ENCODE results near the gene TMEM60. TPM values are rescaled to one million over a fixed set of nuclear protein-coding genes. Genes with fewer than 3 reads are reported as not detected.
"Not testable (repeated sequence)": the region's sequence is repeated elsewhere in the genome, so short reads cannot be mapped to it uniquely, and the experiment has no call there.

Gene TMEM60, protein sequence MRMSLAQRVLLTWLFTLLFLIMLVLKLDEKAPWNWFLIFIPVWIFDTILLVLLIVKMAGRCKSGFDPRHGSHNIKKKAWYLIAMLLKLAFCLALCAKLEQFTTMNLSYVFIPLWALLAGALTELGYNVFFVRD
- polyA plus RNA-seq (ENCODE audit: insufficient read length in 4 of 4): 10 to 100 TPM; 22.8 to 34.2 (median 27.9) TPM

DNA sequence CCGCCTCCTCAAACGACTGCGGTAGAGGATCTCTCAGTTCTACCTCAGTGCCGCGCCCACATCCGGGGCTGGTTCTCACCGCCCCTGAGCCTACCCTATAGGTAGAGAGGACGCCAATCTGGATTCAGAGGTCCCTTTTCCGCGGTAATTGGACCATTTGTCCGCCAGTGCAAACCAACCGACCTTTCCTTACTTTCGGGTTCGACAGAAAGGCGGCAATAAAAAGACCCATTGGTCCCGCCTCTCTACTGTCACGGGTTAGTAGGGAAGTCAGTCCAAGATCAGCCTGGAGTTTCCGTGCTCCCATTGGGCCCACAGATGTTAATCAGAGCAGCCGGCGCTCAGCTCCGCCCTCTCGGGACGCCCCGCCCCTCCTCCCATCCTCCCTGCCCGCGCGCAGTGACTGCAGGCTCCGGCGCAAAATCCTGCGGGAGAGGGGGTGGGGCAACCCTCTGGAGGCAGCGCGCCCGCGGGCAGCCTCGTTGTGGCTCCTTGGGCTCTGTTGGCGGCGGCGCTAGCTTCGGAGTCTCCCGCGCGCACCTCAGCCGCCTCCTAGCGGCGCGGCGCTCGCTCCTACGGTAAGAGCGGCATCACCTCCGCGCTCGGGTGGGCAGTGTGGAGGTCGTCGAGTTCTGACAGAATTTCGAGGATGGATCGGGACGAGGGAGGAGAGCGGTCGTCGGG is at the start of gene TMEM60, which contains the start of gene PHTF2:
TMEM60 (minus strand) TSS at position 41 of the 684 bp plus-strand sequence. CDS start 4,061 bp downstream, outside the sequence.
PHTF2 (plus strand) TSS at position 380 of the 684 bp plus-strand sequence.
- DNase-seq (ENCODE audit: low read depth in 4 of 4, low spot score in 3 of 4): peak; percentile 97 to 99 (median 98)

DNA sequence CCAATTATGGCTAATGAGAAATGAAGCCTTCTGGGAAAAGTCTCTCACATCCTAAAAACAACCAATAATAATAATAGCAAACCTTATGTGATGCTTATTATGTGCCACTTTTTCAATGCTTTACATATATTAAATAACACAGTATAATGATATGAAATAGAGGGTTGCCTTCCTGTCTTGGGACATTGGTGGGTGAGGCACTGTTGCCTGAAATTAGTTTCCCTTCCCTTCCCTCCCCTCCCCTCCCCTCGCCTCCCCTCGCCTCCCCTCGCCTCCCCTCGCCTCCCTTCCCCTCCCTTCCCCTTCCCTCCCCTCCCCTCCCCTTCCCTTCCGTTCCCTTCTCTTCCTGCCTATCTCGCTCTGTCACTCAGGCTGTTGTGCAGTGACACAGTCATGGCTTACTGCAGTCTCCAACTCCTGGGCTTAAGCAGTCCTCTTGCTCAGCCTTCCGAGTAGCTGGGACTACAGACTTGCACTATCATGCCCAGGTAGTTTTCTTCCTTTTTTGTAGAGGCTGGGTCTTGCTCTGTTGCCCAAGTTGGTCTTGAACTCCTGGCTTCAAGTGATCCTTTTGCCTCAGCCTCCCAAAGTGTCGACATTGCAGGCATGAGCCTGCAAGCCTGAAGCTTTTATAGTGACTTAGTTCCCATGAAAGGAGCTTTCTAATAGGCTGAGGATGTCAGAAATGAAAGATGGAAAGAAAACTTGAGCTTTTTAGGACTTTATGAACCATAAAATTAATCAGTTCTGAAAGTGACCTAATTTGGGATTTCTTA is 48.3 kb upstream of the TMEM60 start:
- DNase-seq (ENCODE audit: low read depth in 4 of 4, low spot score in 3 of 4): no peak

- DNase-seq (ENCODE audit: low read depth in 4 of 4, low spot score in 3 of 4): no peak
These were observed 45.0 kb upstream of the TMEM60 start for GRCh38 chr7:77843194-77843593.

DNA sequence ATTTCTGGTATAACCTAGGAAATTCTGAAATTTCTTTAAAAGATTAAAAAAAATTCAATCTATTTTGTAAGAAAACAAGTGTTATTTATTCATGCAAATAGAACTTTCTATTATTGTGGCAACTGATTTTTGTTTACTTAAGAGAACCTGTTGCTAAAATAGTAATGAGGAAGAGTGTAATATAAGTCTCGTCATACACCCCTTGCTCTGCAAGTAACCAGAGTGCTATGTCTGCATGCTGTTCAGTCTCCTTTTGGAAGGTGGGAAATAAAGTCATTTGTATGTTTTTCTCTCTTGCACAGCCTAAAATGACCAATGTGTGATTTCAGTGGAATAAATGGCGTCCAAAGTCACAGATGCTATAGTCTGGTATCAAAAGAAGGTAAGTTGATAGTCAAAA is 41.7 kb upstream of the TMEM60 start:
- DNase-seq (ENCODE audit: low read depth in 4 of 4, low spot score in 3 of 4): no peak

DNA sequence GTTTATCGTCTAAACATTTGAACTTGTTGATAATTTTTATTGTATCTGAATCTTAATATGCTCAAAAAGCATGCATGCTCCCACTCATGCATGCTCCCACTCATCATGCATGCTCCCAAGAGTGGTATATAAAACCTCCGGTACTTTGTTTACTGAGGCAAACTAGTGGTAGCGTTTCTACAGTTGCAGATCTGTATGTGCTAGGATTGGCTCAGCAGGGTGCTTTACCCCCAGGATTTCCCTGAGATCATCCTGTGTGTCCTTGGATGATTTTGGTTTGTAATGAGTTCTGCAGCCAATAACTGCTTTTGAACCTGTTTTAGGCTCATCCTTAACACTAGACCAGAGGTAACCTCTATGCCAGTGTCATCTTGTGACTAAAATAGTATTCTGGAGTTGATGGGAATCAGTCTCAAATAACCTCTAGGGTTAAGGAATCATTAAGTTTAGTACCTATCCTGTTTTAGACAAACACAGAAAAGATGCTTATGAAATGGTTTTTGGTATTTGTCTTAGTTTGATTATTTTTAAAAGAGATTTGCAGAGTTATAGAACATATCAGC is 40.8 kb upstream of the TMEM60 start:
- no peak for DNase-seq (ENCODE audit: low read depth in 4 of 4, low spot score in 3 of 4)

DNA sequence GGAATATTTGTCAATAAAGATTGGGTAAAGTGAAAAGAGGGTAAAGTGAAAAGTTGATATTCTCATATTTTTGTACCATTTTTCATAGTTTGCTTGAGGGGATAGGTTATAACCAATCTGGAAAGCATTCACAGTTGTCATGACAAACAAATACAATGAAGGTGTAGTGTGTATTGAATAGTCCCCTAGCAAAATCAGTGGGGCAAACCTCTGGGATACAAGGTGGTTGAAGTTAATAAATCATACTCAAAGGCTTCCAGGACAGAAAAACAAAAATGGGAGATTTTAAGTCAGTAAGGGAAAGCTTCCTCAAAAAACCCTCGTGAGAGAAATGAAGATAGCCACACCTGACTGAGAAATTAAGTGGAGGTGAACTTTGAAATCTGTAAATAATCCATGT is 39.7 kb upstream of the TMEM60 start:
- no peak for DNase-seq (ENCODE audit: low read depth in 4 of 4, low spot score in 3 of 4)

GRCh38 chr7:77837275-77837674 is 39.0 kb upstream of the TMEM60 start:
- DNase-seq (ENCODE audit: low read depth in 4 of 4, low spot score in 3 of 4): no peak

- DNase-seq (ENCODE audit: low read depth in 4 of 4, low spot score in 3 of 4): not testable (repeated sequence)
These were observed 38.2 kb upstream of the TMEM60 start for GRCh38 chr7:77836425-77836824.

GRCh38 chr7:77833136-77833535 is 34.9 kb upstream of the TMEM60 start:
- no peak for DNase-seq (ENCODE audit: low read depth in 4 of 4, low spot score in 3 of 4)

- DNase-seq (ENCODE audit: low read depth in 4 of 4, low spot score in 3 of 4): no peak
These were observed 33.7 kb upstream of the TMEM60 start for GRCh38 chr7:77831953-77832352.

GRCh38 chr7:77831481-77831880 is 33.2 kb upstream of the TMEM60 start:
- DNase-seq (ENCODE audit: low read depth in 4 of 4, low spot score in 3 of 4): no peak

- DNase-seq (ENCODE audit: low read depth in 4 of 4, low spot score in 3 of 4): no peak
These were observed 32.6 kb upstream of the TMEM60 start for GRCh38 chr7:77830649-77831355.

GRCh38 chr7:77827999-77828398 is 29.8 kb upstream of the TMEM60 start:
- no peak for DNase-seq (ENCODE audit: low read depth in 4 of 4, low spot score in 3 of 4)

GRCh38 chr7:77826300-77826699 is 28.1 kb upstream of the TMEM60 start:
- DNase-seq (ENCODE audit: low read depth in 4 of 4, low spot score in 3 of 4): no peak

GRCh38 chr7:77825131-77825530 is 26.9 kb upstream of the TMEM60 start:
- DNase-seq (ENCODE audit: low read depth in 4 of 4, low spot score in 3 of 4): no peak

DNA sequence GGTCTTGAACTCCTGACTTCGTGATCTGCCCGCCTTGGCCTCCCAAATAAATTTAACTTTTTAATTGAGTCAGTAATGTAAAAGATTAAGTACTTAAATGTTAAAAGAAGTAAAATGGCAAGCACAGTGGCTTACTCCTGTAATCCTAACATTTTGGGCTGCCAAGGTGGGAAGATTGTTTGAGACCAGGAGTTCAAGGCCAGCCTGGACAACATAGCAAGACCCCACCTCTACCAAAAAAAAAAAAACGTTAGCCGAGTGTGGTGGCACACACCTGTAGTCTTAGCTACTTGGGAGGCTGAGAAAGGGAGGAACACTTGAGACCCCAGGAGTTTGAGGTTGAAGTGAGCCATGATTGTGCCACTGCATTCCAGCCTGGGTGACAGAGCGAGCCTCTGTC is 26.4 kb upstream of the TMEM60 start:
- DNase-seq (ENCODE audit: low read depth in 4 of 4, low spot score in 3 of 4): no peak

- DNase-seq (ENCODE audit: low read depth in 4 of 4, low spot score in 3 of 4): no peak
These were observed 25.6 kb upstream of the TMEM60 start for GRCh38 chr7:77823787-77824186.

DNA sequence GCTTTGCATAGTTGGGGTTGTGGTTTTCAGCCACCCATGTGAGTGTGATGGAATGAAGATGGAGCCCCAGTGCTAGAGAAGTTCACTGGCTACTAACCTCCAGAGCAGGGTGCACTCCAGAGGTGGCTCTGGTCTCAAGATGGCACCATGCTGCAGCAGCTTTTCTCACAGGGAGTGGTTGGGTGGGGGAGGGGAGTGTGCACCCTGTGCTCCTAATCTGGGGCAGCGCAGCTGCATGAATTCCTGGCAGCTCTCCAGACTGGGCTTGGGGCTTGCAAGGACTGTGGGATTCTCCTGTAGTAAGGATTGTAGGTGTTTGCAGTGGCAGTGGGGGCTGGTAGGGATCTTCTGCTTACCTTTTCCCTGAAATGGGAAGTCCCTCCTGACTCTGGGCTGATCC is 24.0 kb upstream of the TMEM60 start:
- no peak for DNase-seq (ENCODE audit: low read depth in 4 of 4, low spot score in 3 of 4)

- DNase-seq (ENCODE audit: low read depth in 4 of 4, low spot score in 3 of 4): no peak
These were observed 22.7 kb upstream of the TMEM60 start for GRCh38 chr7:77820967-77821366.

- no peak for DNase-seq (ENCODE audit: low read depth in 4 of 4, low spot score in 3 of 4)
These were observed 20.8 kb upstream of the TMEM60 start for GRCh38 chr7:77819021-77819420.

DNA sequence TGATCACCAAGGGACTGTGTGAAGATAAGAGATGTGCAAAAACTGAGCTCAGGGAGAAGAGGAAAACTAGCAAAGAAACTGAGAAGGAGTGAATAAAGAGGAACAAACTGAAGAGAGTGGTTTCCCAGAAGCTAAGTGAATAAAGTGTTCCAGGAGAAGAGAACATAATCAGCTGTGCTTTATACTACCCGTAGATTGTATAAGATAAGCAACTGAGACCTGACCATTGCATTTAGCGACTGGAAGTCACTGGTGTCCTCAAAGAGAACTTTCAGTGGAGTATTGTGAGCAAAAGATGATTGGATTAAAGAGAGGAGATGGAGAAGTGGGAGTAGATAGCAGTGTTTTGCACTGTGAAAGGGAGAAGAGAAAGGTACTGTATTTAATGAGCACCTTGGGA is 14.9 kb upstream of the TMEM60 start:
- no peak for DNase-seq (ENCODE audit: low read depth in 4 of 4, low spot score in 3 of 4)
